Heart left ventricle (tissue), 16 donors: ENCODE results near the gene TMEM139. TPM values are rescaled to one million over a fixed set of nuclear protein-coding genes. Genes with fewer than 3 reads are reported as not detected.
A peak's percentile ranks its signal among the peaks of the same experiment; 100 is the strongest.
"Not testable (repeated sequence)": the region's sequence is repeated elsewhere in the genome, so short reads cannot be mapped to it uniquely, and the experiment has no call there.

Experiments
- ATAC-seq, 4 donors: fragments of 200-7000 bp; cut with Tn5 transposase; one replicate each; pipeline ENCODE4 v1.9.1; 2020 to 2022; ENCODE audit warnings: moderate library complexity in 4 of 4, mild to moderate bottlenecking in 3 of 4, moderate number of reproducible peaks in 1 of 4
- DNase-seq, 5 donors: peaks; one replicate each; pipeline ENCODE4 v3.0.0-alpha.2; 2020
- H3K27ac ChIP-seq, 12 donors: fragments of 200-600 bp; sonication (generic) in 4 of 12; one replicate each; pipeline versions ENCODE4 v1.5.0 to v1.8.0; 2016 to 2022; ENCODE audit warnings: mild to moderate bottlenecking in 2 of 12
- H3K27me3 ChIP-seq, 9 donors: fragments of 200-600 bp; sonication (generic) in 2 of 9; one replicate each; pipeline versions ENCODE4 v1.5.1 to v1.8.0; 2016 to 2022; ENCODE audit warnings: mild to moderate bottlenecking in 3 of 9
- H3K36me3 ChIP-seq, 9 donors: fragments of 200-600 bp; sonication (generic) in 2 of 9; one replicate each; pipeline versions ENCODE4 v1.5.0 to v1.8.0; 2018 to 2022; ENCODE audit warnings: mild to moderate bottlenecking in 2 of 9
- H3K4me1 ChIP-seq, 12 donors: fragments of 200-600 bp; sonication (generic) in 4 of 12; one replicate each; pipeline versions ENCODE4 v1.5.0 to v1.8.0; 2016 to 2022; ENCODE audit warnings: mild to moderate bottlenecking in 3 of 12
- H3K4me3 ChIP-seq, 12 donors: fragments of 200-600 bp; sonication (generic) in 4 of 12; one replicate each; pipeline versions ENCODE4 v1.5.0 to v1.8.0; 2017 to 2022; ENCODE audit warnings: mild to moderate bottlenecking in 9 of 12, moderate library complexity in 4 of 12
- H3K9me3 ChIP-seq, 12 donors: fragments of 200-600 bp; sonication (generic) in 4 of 12; one replicate each; pipeline versions ENCODE4 v1.5.0 to v1.8.0; 2016 to 2022; ENCODE audit warnings: mild to moderate bottlenecking in 1 of 12
- POLR2A ChIP-seq, 2 donors: fragments of 450-650 bp; IDR thresholded peaks; one replicate each; pipeline ENCODE4 v1.6.1; 2017; ENCODE audit warnings: antibody characterized with exemption in 2 of 2, mild to moderate bottlenecking in 2 of 2, moderate library complexity in 2 of 2
- WGBS, 4 donors: extraction: QIAGEN DNeasy Blood & Tissue Kit in 2 of 4; methylation state at CpG; one replicate each; pipeline versions ENCODE4 v1.1.5 to v1.1.7; 2013 to 2018; 5-methylcytosine and 5-hydroxymethylcytosine counted together
- intact Hi-C, 10 donors: fragments of 100-400 bp; cut with DNase I; formaldehyde crosslinking; loops; one replicate each; pipeline versions ENCODE4 v1.11.1 to v1.14.2; 2022
- polyA plus RNA-seq, 2 donors: library from polyadenylated mRNA; stranded (reverse); fragments of 200-250 nt; gene quantifications; one replicate each; pipeline ENCODE4 v1.2.3, GENCODE V29; 2013
- total RNA-seq, 9 donors: library from RNA; depleted of rRNA in 2 of 9; stranded (reverse); fragments of >200 nt in 2 of 9; fragmentation: NEBNext Ultra II Directional in 3 of 9; extraction: Animal tissue kit (Norgen Biotek cat#: 25700) in 3 of 9; gene quantifications; one replicate each; pipeline versions ENCODE4 v1.1.0 to v1.2.4, GENCODE V29; 2016 to 2023
- TF ChIP-seq, protein P1 (sequence below), 12 donors: fragments of 200-600 bp; sonication (generic) in 4 of 12; IDR thresholded peaks; one replicate each; pipeline versions ENCODE4 v1.5.0 to v1.8.0; 2018 to 2022; ENCODE audit warnings: antibody characterized with exemption in 12 of 12, mild to moderate bottlenecking in 5 of 12
- donor health status: ischemic (EF 13 %, LVEDD 7.1; RV severe dilation, severe dysfunction).
- donor health status: healthy with polysubstance abuse.
- donor health status: DM: no; HTN: yes; CAD: no.
- donor health status: DM: no; HTN: no; CAD: no.
- donor health status: ischemic (EF 25% LVEDD 6.9; RV normal size, moderate dysfunction).
- donor health status: ischemic (EF 25% LVEDD 5.7; RV mildly dilated, moderate dysfunction).
- donor health status: healthy.
- donor health status: DM: yes; HTN: yes; CAD: no.
- donor health status: ischemic (EF 35%, LVEDD 5.7; RV mildly dilated, moderate dysfunction).
- donor health status: nonischemic (EF 11% LVEDD 7.7; RV severe dilation, severe dysfunction).
- donor health status: DM: yes; HTN: yes; CAD: no.
- donor health status: PGD.
- donor health status: ischemic (EF 29% LVEDD 5.4; RV normal size, mild dysfunction).
- donor health status: nonischemic (EF 23%, LVEDD 6.1; RV moderate dilation, normal function).

The TMEM139 gene
- total and polyA plus RNA-seq, 11 donors: 4.1 to 23.5 (median 12.1) TPM

DNA sequence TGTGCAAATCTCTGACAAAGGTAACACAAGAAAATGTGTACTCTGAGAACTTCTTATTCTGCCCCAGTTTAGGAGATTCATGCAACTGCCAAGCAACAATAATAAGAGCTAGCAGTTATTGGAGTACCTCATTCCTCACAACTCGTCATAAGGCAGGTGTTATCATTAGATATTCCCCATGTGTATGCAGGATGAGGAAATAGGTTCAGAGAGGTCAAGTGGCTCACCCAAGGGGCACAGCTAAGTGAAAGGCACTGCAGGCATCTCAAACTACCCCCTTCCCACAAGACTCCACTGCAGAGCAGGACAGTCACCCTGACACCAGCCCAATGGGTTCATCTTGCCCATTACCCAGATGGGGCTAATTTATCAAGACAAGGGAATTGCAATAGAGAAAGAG, 22.9 kb upstream of the TMEM139 start:
- 86 to 94% (median 90%) methylated on average over 1 of the region's 1 CpG for WGBS, 4 donors
- intact Hi-C loops: loop anchor here in 4 of 10 donors (1.0 to 10.0 kb wide), 5 partner anchors 27 to 113 kb away; partner anchors contain the start of gene CASP2 (in 1 of the 4)

GRCh38 chr7:143263266-143264195, 21.2 kb upstream of the TMEM139 start, which contains the start of gene GSTK1:
Gene GSTK1, plus strand, starts transcription at chr7:143263441. Its CDS starts 73 bp downstream, at chr7:143263514.
- TF ChIP-seq, protein P1, sequence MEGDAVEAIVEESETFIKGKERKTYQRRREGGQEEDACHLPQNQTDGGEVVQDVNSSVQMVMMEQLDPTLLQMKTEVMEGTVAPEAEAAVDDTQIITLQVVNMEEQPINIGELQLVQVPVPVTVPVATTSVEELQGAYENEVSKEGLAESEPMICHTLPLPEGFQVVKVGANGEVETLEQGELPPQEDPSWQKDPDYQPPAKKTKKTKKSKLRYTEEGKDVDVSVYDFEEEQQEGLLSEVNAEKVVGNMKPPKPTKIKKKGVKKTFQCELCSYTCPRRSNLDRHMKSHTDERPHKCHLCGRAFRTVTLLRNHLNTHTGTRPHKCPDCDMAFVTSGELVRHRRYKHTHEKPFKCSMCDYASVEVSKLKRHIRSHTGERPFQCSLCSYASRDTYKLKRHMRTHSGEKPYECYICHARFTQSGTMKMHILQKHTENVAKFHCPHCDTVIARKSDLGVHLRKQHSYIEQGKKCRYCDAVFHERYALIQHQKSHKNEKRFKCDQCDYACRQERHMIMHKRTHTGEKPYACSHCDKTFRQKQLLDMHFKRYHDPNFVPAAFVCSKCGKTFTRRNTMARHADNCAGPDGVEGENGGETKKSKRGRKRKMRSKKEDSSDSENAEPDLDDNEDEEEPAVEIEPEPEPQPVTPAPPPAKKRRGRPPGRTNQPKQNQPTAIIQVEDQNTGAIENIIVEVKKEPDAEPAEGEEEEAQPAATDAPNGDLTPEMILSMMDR (IDR thresholded peaks at IDR 0.05): no peak
- peak in 1 of 2 donors; percentile 89 for TF ChIP-seq POLR2A (IDR thresholded peaks at IDR 0.05)
- ATAC-seq: peak; percentile 98 to 99 (median 98)
- peak within 1 kb of the TSS; percentile 78 to 94 (median 89) for H3K27ac ChIP-seq
- intact Hi-C loops: loop anchor here in 4 of 10 donors (2.0 to 10.0 kb wide), 4 partner anchors 25 to 111 kb away; partner anchors contain the start of gene CASP2 (in 1 of the 4)
- H3K4me1 ChIP-seq: peaks cover 3 to 32% (median 19%) of the 10 kb centered on the region in 12 donors
- DNase-seq: peak; percentile 88 to 94 (median 93)
- 0 to 1% (median 1%) methylated on average over 32 to 48 of the region's 48 CpGs for WGBS, 4 donors
- no peaks in the 10 kb centered on the region for H3K9me3 ChIP-seq
- peak within 1 kb of the TSS; percentile 45 to 90 (median 80) for H3K4me3 ChIP-seq
- H3K36me3 ChIP-seq: peaks cover 0 to 37% (median 20%) of the 10 kb centered on the region in 9 donors
- H3K27me3 ChIP-seq: no peaks in the 10 kb centered on the region

More for the DNA sequence above, 22.9 kb upstream of the TMEM139 start:
- Histone ChIP-seq H3K27me3 (no peaks in the 10 kb centered on the region), H3K27ac (no peak overlapping the region), H3K9me3 (no peaks in the 10 kb centered on the region), H3K4me3 (no peak overlapping the region), H3K4me1 (peaks cover 3 to 32% (median 19%) of the 10 kb centered on the region in 12 donors), H3K36me3 (peaks cover 0 to 20% (median 4%) of the 10 kb centered on the region in 9 donors)
- ATAC-seq (no peak), DNase-seq (no peak)
- no peak for TF ChIP-seq POLR2A (IDR thresholded peaks at IDR 0.05)
- TF ChIP-seq, protein P1 (IDR thresholded peaks at IDR 0.05): no peak

DNA sequence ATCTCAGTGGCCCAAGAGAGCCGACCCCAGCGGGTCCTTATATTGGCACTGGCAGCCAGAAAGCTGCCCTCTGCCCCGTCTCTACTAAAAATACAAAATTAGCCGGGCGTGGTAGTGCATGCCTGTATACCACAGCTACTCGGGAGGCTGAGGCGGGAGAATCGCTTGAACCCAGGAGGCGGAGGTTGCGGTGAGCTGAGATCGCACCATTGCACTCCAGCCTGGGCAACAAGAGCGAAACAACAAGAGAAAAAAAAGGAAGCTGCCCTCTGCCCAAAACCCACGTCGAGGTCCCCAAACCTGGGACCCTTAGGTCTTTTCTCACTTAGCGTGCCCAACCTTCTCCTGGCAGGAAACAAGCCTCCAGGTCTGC, 20.6 kb upstream of the TMEM139 start:
- peak overlapping the region; percentile 78 to 94 (median 89) for H3K27ac ChIP-seq
- H3K27me3 ChIP-seq, H3K9me3 ChIP-seq, DNase-seq: not testable (repeated sequence)
- intact Hi-C loops: loop anchor here in 3 of 10 donors (5.0 to 10.0 kb wide), 3 partner anchors 38 to 111 kb away; no protein-coding TSS in a partner anchor
- WGBS, 4 donors: 50 to 57% (median 57%) methylated on average over 15 of the region's 15 CpGs
- H3K4me3 ChIP-seq: peak overlapping the region; percentile 45 to 90 (median 80)
- H3K36me3 ChIP-seq: peaks cover 0 to 43% (median 26%) of the 10 kb centered on the region in 9 donors
- peaks cover 3 to 26% (median 19%) of the 10 kb centered on the region in 12 donors for H3K4me1 ChIP-seq
- peak in 1 of 4 donors; percentile 8 for ATAC-seq

DNA sequence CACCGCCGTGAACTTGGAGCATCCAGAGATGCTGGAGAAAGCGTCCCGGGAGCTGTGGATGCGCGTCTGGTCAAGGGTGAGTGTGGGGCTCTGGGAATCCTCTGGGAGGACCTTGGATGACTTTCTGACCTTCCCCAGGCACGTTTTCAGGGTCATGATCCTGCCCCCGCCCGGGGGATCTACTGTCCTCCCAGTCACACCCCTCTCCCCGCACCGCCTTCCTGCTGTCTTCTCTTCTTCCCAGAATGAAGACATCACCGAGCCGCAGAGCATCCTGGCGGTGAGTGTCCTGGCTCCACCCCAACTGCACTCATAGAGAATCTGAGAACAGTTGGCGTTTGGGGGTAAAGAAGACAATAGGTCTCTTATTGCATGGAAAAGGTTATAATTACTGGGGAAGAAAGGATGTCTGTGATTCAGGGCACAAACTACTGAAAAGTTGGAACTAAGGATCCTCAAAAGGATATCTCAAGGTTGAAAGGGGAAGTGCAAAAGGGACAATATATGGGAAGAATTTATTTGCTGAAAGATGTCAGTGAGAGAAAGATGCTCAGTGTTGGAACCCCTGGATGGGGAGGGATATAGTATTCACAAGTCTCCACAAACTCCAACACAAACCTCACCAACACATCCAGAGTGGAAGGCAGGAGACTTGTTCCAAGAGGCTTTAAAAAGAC, 19.6 kb upstream of the TMEM139 start:
- no peaks in the 10 kb centered on the region for H3K27me3 ChIP-seq
- H3K4me1 ChIP-seq: peaks cover 3 to 26% (median 19%) of the 10 kb centered on the region in 12 donors
- WGBS, 4 donors: 52 to 73% (median 63%) methylated on average over 15 of the region's 15 CpGs
- no peak for ATAC-seq
- H3K4me3 ChIP-seq: peak overlapping the region in 10 of 12 donors; percentile 7 to 90 (median 82)
- H3K36me3 ChIP-seq: peaks cover 0 to 53% (median 36%) of the 10 kb centered on the region in 9 donors
- H3K9me3 ChIP-seq: no peaks in the 10 kb centered on the region
- H3K27ac ChIP-seq: peak overlapping the region in 7 of 12 donors; percentile 12 to 91 (median 84)
- no peak for TF ChIP-seq POLR2A (IDR thresholded peaks at IDR 0.05)
- TF ChIP-seq, protein P1 (IDR thresholded peaks at IDR 0.05): no peak
- DNase-seq: peak in 2 of 5 donors; percentile 29 to 56
- intact Hi-C loops: loop anchor here in 1 of 10 donors (10.0 kb wide), 1 partner anchor 110 kb away; no protein-coding TSS in a partner anchor
